ENCODE measurements around the gene NAP1L4. TPM values are rescaled to one million over a fixed set of nuclear protein-coding genes. Genes with fewer than 3 reads are reported as not detected.

The NAP1L4 gene
- total RNA-seq, 1 experiment from 2014 or later, result 274 TPM

DNA sequence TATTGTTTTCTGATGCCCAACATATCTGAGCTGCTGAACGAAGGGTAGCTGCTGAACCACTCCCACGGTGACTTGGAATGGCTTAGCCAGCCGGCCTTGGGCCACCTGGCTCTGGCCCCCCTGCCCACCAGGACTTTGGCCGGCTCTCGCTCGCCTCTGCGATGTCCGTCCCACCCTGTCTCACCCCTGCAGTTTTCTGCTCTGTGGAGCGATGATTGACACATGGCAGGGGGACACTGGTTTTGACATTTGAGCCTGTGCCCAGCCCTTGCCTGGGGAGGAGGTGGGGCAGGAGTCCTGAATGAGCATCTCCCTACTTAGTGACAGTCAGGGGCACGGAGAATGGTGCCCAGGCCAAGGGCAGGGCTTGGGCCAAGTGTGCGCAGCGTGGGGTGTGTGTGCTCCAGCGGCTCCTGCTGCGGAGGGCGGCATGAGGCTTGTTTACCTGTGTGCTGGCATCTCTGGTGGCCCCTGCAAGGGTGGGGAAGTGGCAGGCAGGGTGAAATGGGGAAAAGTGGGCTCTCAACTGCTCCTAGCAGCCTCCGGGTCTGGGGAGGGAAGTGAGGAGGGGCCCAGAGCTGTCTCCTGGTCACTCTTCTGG lies 90.8 kb downstream of the NAP1L4 start:
- peaks cover 49% of the 10 kb centered on the region for H3K4me1 ChIP-seq (ENCODE audit: control insufficient read depth, insufficient read depth, low read length)
- no peaks in the 10 kb centered on the region for H3K9me3 ChIP-seq (ENCODE audit: control insufficient read depth, insufficient read depth, low read depth, low read length)
- CTCF ChIA-PET, result interaction anchor here (1.0 to 1.1 kb wide), 3 partner anchors 8 to 23 kb away, joined by 3 to 5 read pairs (median 4); no protein-coding TSS in a partner anchor
- DNase-seq (ENCODE audit: low read depth, low spot score) (no peak), ATAC-seq (peak; percentile 7)
- BruUV-seq (replicated peaks), result no TSS peak
- TF ChIP-seq SIN3A (IDR thresholded peaks at IDR 0.05; ENCODE audit: borderline replicate concordance, insufficient read depth, low read depth, low read length), result no peak
- TF ChIP-seq, protein P1, sequence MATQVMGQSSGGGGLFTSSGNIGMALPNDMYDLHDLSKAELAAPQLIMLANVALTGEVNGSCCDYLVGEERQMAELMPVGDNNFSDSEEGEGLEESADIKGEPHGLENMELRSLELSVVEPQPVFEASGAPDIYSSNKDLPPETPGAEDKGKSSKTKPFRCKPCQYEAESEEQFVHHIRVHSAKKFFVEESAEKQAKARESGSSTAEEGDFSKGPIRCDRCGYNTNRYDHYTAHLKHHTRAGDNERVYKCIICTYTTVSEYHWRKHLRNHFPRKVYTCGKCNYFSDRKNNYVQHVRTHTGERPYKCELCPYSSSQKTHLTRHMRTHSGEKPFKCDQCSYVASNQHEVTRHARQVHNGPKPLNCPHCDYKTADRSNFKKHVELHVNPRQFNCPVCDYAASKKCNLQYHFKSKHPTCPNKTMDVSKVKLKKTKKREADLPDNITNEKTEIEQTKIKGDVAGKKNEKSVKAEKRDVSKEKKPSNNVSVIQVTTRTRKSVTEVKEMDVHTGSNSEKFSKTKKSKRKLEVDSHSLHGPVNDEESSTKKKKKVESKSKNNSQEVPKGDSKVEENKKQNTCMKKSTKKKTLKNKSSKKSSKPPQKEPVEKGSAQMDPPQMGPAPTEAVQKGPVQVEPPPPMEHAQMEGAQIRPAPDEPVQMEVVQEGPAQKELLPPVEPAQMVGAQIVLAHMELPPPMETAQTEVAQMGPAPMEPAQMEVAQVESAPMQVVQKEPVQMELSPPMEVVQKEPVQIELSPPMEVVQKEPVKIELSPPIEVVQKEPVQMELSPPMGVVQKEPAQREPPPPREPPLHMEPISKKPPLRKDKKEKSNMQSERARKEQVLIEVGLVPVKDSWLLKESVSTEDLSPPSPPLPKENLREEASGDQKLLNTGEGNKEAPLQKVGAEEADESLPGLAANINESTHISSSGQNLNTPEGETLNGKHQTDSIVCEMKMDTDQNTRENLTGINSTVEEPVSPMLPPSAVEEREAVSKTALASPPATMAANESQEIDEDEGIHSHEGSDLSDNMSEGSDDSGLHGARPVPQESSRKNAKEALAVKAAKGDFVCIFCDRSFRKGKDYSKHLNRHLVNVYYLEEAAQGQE (IDR thresholded peaks at IDR 0.05; ENCODE audit: insufficient read depth in 1 of 2, low read depth in 2 of 2, low read length in 1 of 2), result no peak
- TF ChIP-seq, protein P2, sequence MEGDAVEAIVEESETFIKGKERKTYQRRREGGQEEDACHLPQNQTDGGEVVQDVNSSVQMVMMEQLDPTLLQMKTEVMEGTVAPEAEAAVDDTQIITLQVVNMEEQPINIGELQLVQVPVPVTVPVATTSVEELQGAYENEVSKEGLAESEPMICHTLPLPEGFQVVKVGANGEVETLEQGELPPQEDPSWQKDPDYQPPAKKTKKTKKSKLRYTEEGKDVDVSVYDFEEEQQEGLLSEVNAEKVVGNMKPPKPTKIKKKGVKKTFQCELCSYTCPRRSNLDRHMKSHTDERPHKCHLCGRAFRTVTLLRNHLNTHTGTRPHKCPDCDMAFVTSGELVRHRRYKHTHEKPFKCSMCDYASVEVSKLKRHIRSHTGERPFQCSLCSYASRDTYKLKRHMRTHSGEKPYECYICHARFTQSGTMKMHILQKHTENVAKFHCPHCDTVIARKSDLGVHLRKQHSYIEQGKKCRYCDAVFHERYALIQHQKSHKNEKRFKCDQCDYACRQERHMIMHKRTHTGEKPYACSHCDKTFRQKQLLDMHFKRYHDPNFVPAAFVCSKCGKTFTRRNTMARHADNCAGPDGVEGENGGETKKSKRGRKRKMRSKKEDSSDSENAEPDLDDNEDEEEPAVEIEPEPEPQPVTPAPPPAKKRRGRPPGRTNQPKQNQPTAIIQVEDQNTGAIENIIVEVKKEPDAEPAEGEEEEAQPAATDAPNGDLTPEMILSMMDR (IDR thresholded peaks at IDR 0.05), result no peak
- TF ChIP-seq POLR2AphosphoS5 (IDR thresholded peaks at IDR 0.05; ENCODE audit: low read depth, low read length), result no peak
- TF ChIP-seq TCF7L2 (IDR thresholded peaks at IDR 0.05; ENCODE audit: low read depth, low read length), result no peak
- peak overlapping the region; percentile 81 for H3K27ac ChIP-seq (ENCODE audit: low read length)
- intact Hi-C loops (cut with micrococcal nuclease; ENCODE audit: unreplicated experiment) (no loop called here), in situ Hi-C loops (cut with HindIII; ENCODE audit: low pct_unique_long_range_greater_than_20kb, low sequenced_read_pairs) (no loop called here)
- POLR2A ChIA-PET, result interaction anchor here (0.6 kb wide), 1 partner anchor 488 kb away, joined by 8 read pairs; no protein-coding TSS in a partner anchor
- H3K27me3 ChIP-seq (ENCODE audit: control insufficient read depth, insufficient read depth, low read length), result no peaks in the 10 kb centered on the region
- peak overlapping the region; percentile 73 to 75 for H3K4me3 ChIP-seq (ENCODE audit: low read depth in 2 of 2, low read length in 2 of 2)
- no peaks in the 10 kb centered on the region; the same call in 1 of the 2 replicates for H3K36me3 ChIP-seq (ENCODE audit: control insufficient read depth, insufficient read depth, low read length)

DNA sequence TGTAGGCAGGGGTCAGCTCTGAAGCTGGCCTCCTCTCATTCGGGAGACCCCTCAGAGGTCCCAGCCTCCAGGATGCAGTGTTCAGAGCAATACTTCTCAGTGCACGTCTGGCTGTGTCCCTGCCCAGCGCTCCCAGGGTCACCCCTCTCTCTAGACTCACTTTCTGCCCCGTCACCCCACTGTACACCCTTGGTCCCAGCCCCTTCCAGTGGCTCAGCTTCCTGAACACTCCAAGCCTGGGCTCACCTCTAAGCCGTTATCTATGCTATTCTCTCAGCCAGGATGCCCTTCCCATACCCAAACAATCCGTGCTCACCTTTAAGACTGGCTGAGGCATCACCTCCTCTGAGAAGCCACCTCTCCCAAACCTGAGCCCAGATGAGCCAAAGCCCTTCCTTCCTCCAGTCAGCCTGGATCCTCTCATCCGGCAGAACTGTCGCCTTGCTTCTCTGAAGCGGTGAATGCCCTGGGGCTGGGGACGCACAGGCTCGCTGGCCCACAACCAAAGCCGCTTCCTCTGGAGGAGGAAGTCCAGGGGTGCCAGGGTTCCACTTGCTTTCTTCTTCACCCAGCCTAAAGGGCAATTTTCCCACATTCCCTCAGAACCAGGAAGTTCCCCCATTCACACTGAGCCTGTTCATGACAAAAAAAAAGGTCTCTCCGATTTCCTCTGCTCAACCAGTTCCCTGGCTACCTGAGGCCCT lies 92.9 kb downstream of the NAP1L4 start:
- no TSS peak for BruUV-seq (replicated peaks)
- no peak overlapping the region for H3K4me3 ChIP-seq (ENCODE audit: low read depth in 2 of 2, low read length in 2 of 2)
- ATAC-seq (no peak), DNase-seq (ENCODE audit: low read depth, low spot score) (no peak)
- no peaks in the 10 kb centered on the region for H3K27me3 ChIP-seq (ENCODE audit: control insufficient read depth, insufficient read depth, low read length)
- H3K36me3 ChIP-seq (ENCODE audit: control insufficient read depth, insufficient read depth, low read length), result no peaks in the 10 kb centered on the region; the same call in 1 of the 2 replicates
- ChIA-PET CTCF (interaction anchor here (1.5 kb wide), 1 partner anchor 366 kb away, joined by 3 read pairs; no protein-coding TSS in a partner anchor), POLR2A (no interaction called here)
- peaks cover 44% of the 10 kb centered on the region for H3K4me1 ChIP-seq (ENCODE audit: control insufficient read depth, insufficient read depth, low read length)
- peak overlapping the region; percentile 62 for H3K27ac ChIP-seq (ENCODE audit: low read length)
- in situ Hi-C loops (cut with HindIII; ENCODE audit: low pct_unique_long_range_greater_than_20kb, low sequenced_read_pairs) (no loop called here), intact Hi-C loops (cut with micrococcal nuclease; ENCODE audit: unreplicated experiment) (no loop called here)
- TF ChIP-seq, protein P1 (IDR thresholded peaks at IDR 0.05; ENCODE audit: insufficient read depth in 1 of 2, low read depth in 2 of 2, low read length in 1 of 2), result no peak
- TF ChIP-seq SIN3A (IDR thresholded peaks at IDR 0.05; ENCODE audit: borderline replicate concordance, insufficient read depth, low read depth, low read length), result no peak
- TF ChIP-seq POLR2AphosphoS5 (IDR thresholded peaks at IDR 0.05; ENCODE audit: low read depth, low read length), result no peak
- TF ChIP-seq, protein P2 (IDR thresholded peaks at IDR 0.05), result no peak
- TF ChIP-seq TCF7L2 (IDR thresholded peaks at IDR 0.05; ENCODE audit: low read depth, low read length), result no peak
- no peaks in the 10 kb centered on the region for H3K9me3 ChIP-seq (ENCODE audit: control insufficient read depth, insufficient read depth, low read depth, low read length)

Data from Panc1 (cell line).